CD4-positive, alpha-beta memory T cell (primary cell): ENCODE measurements around the gene CFAP100. TPM values are rescaled to one million over a fixed set of nuclear protein-coding genes. Genes with fewer than 3 reads are reported as not detected.

Experiments
- CTCF ChIA-PET: fragments of 350-600 bp; sonication (Branson Sonifier 250); formaldehyde crosslinking; loops from one replicate; lab custom pipeline; 2021; ENCODE audit warnings: inconsistent platforms; ENCODE audit not compliant: partially characterized antibody; lab: Charles Lee
- POLR2A ChIA-PET: fragments of 350-600 bp; sonication (Branson Sonifier 250); formaldehyde crosslinking; loops from one replicate; lab custom pipeline; 2021; ENCODE audit not compliant: partially characterized antibody; lab: Charles Lee
- DNase-seq, 5 donors: peaks; one replicate each; pipeline versions ENCODE4 v3.0.0 to v3.0.0-alpha.2; 2020 to 2022; ENCODE audit warnings: mixed read lengths in 1 of 5
- H3K27ac ChIP-seq: one replicate; pipeline ENCODE4 v1.7.0; 2013; ENCODE audit warnings: low read depth, low read length
- H3K27me3 ChIP-seq: 2 replicates; pipeline ENCODE4 v1.7.0; 2013; ENCODE audit warnings: mild to moderate bottlenecking, low read length, moderate library complexity; ENCODE audit not compliant: insufficient read depth
- H3K36me3 ChIP-seq: 2 replicates; pipeline ENCODE4 v1.7.0; 2013; ENCODE audit warnings: mild to moderate bottlenecking, low read length, moderate library complexity; ENCODE audit not compliant: insufficient read depth
- H3K4me1 ChIP-seq: 2 replicates; pipeline ENCODE4 v1.7.0; 2013; ENCODE audit warnings: mild to moderate bottlenecking, low read length, moderate library complexity; ENCODE audit not compliant: insufficient read depth
- H3K4me3 ChIP-seq, 2 donors: one replicate each; pipeline ENCODE4 v1.7.0; 2013; ENCODE audit warnings: low read length in 2 of 2, mild to moderate bottlenecking in 1 of 2
- H3K9me3 ChIP-seq, 2 donors: one replicate each; pipeline ENCODE4 v1.7.0; 2013; ENCODE audit warnings: low read length in 2 of 2, control low read depth in 1 of 2; ENCODE audit not compliant: control insufficient read depth in 1 of 2
- H3K27ac Mint-ChIP-seq, 7 donors: one replicate each; pipeline ENCODE4 v1.8.0; 2020 to 2021; ENCODE audit warnings: mixed read lengths in 7 of 7, mild to moderate bottlenecking in 6 of 7, inconsistent platforms in 3 of 7, moderate library complexity in 3 of 7
- H3K27me3 Mint-ChIP-seq, 2 donors: one replicate each; pipeline ENCODE4 v1.8.0; 2020 to 2021; ENCODE audit warnings: mixed read lengths in 2 of 2
- H3K36me3 Mint-ChIP-seq, 2 donors: one replicate each; pipeline ENCODE4 v1.8.0; 2020 to 2021; ENCODE audit warnings: mixed read lengths in 2 of 2, inconsistent platforms in 1 of 2, mild to moderate bottlenecking in 1 of 2
- H3K4me1 Mint-ChIP-seq, 4 donors: one replicate each; pipeline ENCODE4 v1.8.0; 2020 to 2021; ENCODE audit warnings: mixed read lengths in 4 of 4, mild to moderate bottlenecking in 1 of 4
- H3K4me3 Mint-ChIP-seq, 8 donors: one replicate each; pipeline ENCODE4 v1.8.0; 2020 to 2021; ENCODE audit warnings: mixed read lengths in 8 of 8, mild to moderate bottlenecking in 7 of 8, moderate library complexity in 6 of 8, inconsistent platforms in 3 of 8
- H3K9me3 Mint-ChIP-seq, 8 donors: one replicate each; pipeline ENCODE4 v1.8.0; 2020 to 2021; ENCODE audit warnings: mixed read lengths in 8 of 8, mild to moderate bottlenecking in 5 of 8, inconsistent platforms in 3 of 8, moderate library complexity in 1 of 8
- intact Hi-C: fragments of 100-400 bp; cut with micrococcal nuclease; formaldehyde crosslinking; loops from one replicate; pipeline ENCODE4 v1.15.1; 2023
- polyA plus RNA-seq, 2 donors: library from polyadenylated mRNA; unstranded; fragments of 300-500 nt; fragmentation: Illumina TruSeq; gene quantifications; one replicate each; pipeline ENCODE4 v1.2.3, GENCODE V29; 2021
- total RNA-seq, 2 experiments: library from RNA; stranded (reverse); gene quantifications; one replicate each; pipeline ENCODE4 v1.2.3, GENCODE V29; 2021

CFAP100 gene
- total and polyA plus RNA-seq, 4 experiments from 2014 or later = not detected

DNA sequence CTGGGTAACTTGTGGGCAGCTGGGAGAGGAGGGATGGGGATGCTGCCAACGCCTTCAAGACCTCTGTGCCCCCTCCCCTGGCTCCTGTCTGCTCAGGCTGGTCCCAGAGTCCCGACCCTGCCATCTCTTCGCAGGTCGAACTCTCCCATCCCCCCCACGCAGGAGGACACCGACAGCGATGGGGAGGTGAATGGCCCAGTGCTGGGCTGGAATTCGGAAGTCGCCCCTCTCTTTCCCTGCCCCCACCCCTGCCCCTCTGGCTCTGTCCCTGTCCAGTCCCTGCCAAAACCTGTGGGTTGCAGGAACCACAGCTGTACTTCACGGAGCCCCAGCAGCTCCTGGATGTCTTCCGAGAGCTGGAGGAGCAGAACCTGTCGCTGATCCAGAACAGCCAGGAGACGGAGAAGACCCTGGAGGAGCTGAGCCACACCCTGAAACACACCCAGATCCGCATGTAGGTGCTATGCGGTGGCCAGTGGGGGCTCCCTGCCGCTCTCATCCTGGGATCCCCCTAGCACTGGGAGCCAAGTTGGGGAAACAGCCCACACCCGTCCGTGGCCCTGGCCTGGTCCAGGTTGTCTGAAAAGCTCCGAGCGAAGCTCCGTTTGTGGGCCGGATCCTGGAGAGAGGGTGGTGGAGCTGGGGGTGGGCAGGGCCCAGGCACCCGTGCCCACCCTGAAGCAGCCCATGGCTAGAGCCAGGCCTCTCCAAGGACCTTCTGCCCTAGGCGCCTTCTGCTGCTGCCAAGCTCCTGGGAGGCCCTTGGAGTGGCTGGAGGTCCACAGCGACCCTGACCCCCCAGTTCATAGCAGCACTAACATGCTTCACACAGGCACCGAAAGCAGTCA is 28.7 kb downstream of the CFAP100 start:
- intact Hi-C loops = no loop called here
- POLR2A ChIA-PET = no interaction called here
- DNase-seq = no peak

GRCh38 chr3:126424039-126424717 is 29.5 kb downstream of the CFAP100 start:
- no peak overlapping the region for H3K27ac ChIP-seq
- Mint-ChIP-seq H3K4me3 (no peak overlapping the region), H3K4me1 (peaks cover 0 to 2% (median 0%) of the 10 kb centered on the region in 4 donors), H3K27me3 (no peaks in the 10 kb centered on the region), H3K27ac (no peak overlapping the region), H3K36me3 (peaks cover 13 to 21% of the 10 kb centered on the region in 2 donors), H3K9me3 (peaks cover 4 to 18% (median 10%) of the 10 kb centered on the region in 8 donors)
- CTCF ChIA-PET = no interaction called here
- no peak for DNase-seq
- H3K36me3 ChIP-seq = no peaks in the 10 kb centered on the region
- intact Hi-C loops = no loop called here
- H3K4me3 ChIP-seq = no peak overlapping the region
- no peaks in the 10 kb centered on the region for H3K9me3 ChIP-seq
- no peaks in the 10 kb centered on the region for H3K27me3 ChIP-seq
- POLR2A ChIA-PET = no interaction called here
- H3K4me1 ChIP-seq = no peaks in the 10 kb centered on the region

More for the DNA sequence above, 28.7 kb downstream of the CFAP100 start:
- H3K4me1 ChIP-seq = no peaks in the 10 kb centered on the region
- no peak overlapping the region for H3K27ac ChIP-seq
- CTCF ChIA-PET = no interaction called here
- Mint-ChIP-seq H3K4me3 (no peak overlapping the region), H3K27ac (no peak overlapping the region), H3K4me1 (peaks cover 0 to 2% (median 0%) of the 10 kb centered on the region in 4 donors), H3K36me3 (peaks cover 13 to 21% of the 10 kb centered on the region in 2 donors), H3K9me3 (peaks cover 4 to 18% (median 10%) of the 10 kb centered on the region in 8 donors), H3K27me3 (no peaks in the 10 kb centered on the region)
- no peak overlapping the region for H3K4me3 ChIP-seq
- no peaks in the 10 kb centered on the region for H3K27me3 ChIP-seq
- no peaks in the 10 kb centered on the region for H3K9me3 ChIP-seq
- no peaks in the 10 kb centered on the region for H3K36me3 ChIP-seq

GRCh38 chr3:126424751-126425150 is 30.0 kb downstream of the CFAP100 start:
- Histone ChIP-seq H3K36me3 (no peaks in the 10 kb centered on the region), H3K4me1 (no peaks in the 10 kb centered on the region), H3K4me3 (no peak overlapping the region), H3K9me3 (no peaks in the 10 kb centered on the region), H3K27ac (no peak overlapping the region), H3K27me3 (no peaks in the 10 kb centered on the region)
- no peak for DNase-seq
- peaks cover 0 to 2% (median 0%) of the 10 kb centered on the region in 4 donors for H3K4me1 Mint-ChIP-seq
- H3K36me3 Mint-ChIP-seq = peaks cover 13 to 21% of the 10 kb centered on the region in 2 donors
- H3K27ac Mint-ChIP-seq = no peak overlapping the region
- peaks cover 4 to 18% (median 10%) of the 10 kb centered on the region in 8 donors for H3K9me3 Mint-ChIP-seq
- CTCF ChIA-PET = no interaction called here
- POLR2A ChIA-PET = no interaction called here
- intact Hi-C loops = no loop called here
- H3K4me3 Mint-ChIP-seq = no peak overlapping the region
- H3K27me3 Mint-ChIP-seq = no peaks in the 10 kb centered on the region

GRCh38 chr3:126431103-126431534 is 36.4 kb downstream of the CFAP100 start:
- Histone ChIP-seq H3K4me1 (no peaks in the 10 kb centered on the region), H3K27ac (no peak overlapping the region), H3K27me3 (no peaks in the 10 kb centered on the region), H3K9me3 (no peaks in the 10 kb centered on the region), H3K36me3 (no peaks in the 10 kb centered on the region), H3K4me3 (no peak overlapping the region)
- H3K4me1 Mint-ChIP-seq = peaks cover 0 to 5% (median 0%) of the 10 kb centered on the region in 4 donors
- H3K4me3 Mint-ChIP-seq = no peak overlapping the region
- intact Hi-C loops = no loop called here
- ChIA-PET CTCF (no interaction called here), POLR2A (no interaction called here)
- H3K27me3 Mint-ChIP-seq = no peaks in the 10 kb centered on the region
- no peak overlapping the region for H3K27ac Mint-ChIP-seq
- DNase-seq = peak in 1 of 5 donors; percentile 9
- peaks cover 26 to 31% of the 10 kb centered on the region in 2 donors for H3K36me3 Mint-ChIP-seq
- H3K9me3 Mint-ChIP-seq = peaks cover 0 to 10% (median 2%) of the 10 kb centered on the region in 8 donors

- DNase-seq = no peak
- no peaks in the 10 kb centered on the region for H3K27me3 Mint-ChIP-seq
- H3K27ac ChIP-seq = no peak overlapping the region
- no peak overlapping the region for H3K4me3 ChIP-seq
- H3K9me3 Mint-ChIP-seq = peaks cover 0 to 3% (median 0%) of the 10 kb centered on the region in 8 donors
- H3K27ac Mint-ChIP-seq = peak overlapping the region in 1 of 7 donors; percentile 7
- ChIA-PET CTCF (no interaction called here), POLR2A (no interaction called here)
- intact Hi-C loops = no loop called here
- peaks cover 0 to 5% (median 0%) of the 10 kb centered on the region in 4 donors for H3K4me1 Mint-ChIP-seq
- H3K27me3 ChIP-seq = no peaks in the 10 kb centered on the region
- peaks cover 10% of the 10 kb centered on the region for H3K36me3 ChIP-seq
- H3K4me3 Mint-ChIP-seq = no peak overlapping the region
- H3K4me1 ChIP-seq = no peaks in the 10 kb centered on the region
- peaks cover 34 to 39% of the 10 kb centered on the region in 2 donors for H3K36me3 Mint-ChIP-seq
- no peaks in the 10 kb centered on the region for H3K9me3 ChIP-seq
Measured at GRCh38 chr3:126432361-126433104, 37.8 kb downstream of the CFAP100 start.

GRCh38 chr3:126433105-126433430 is 38.4 kb downstream of the CFAP100 start:
- H3K27ac ChIP-seq = no peak overlapping the region
- ChIA-PET POLR2A (no interaction called here), CTCF (no interaction called here)
- H3K4me3 Mint-ChIP-seq = no peak overlapping the region
- H3K9me3 ChIP-seq = no peaks in the 10 kb centered on the region
- no peaks in the 10 kb centered on the region for H3K27me3 Mint-ChIP-seq
- DNase-seq = no peak
- peaks cover 37 to 42% of the 10 kb centered on the region in 2 donors for H3K36me3 Mint-ChIP-seq
- H3K27me3 ChIP-seq = no peaks in the 10 kb centered on the region
- H3K9me3 Mint-ChIP-seq = peaks cover 0 to 3% (median 0%) of the 10 kb centered on the region in 8 donors
- intact Hi-C loops = no loop called here
- H3K4me1 Mint-ChIP-seq = peaks cover 0 to 5% (median 0%) of the 10 kb centered on the region in 4 donors
- no peaks in the 10 kb centered on the region for H3K4me1 ChIP-seq
- no peak overlapping the region for H3K4me3 ChIP-seq
- no peak overlapping the region for H3K27ac Mint-ChIP-seq
- peaks cover 15% of the 10 kb centered on the region for H3K36me3 ChIP-seq
